ENCODE measurements around the gene FAM174B. TPM values are rescaled to one million over a fixed set of nuclear protein-coding genes. Genes with fewer than 3 reads are reported as not detected.

The FAM174B gene
- total and polyA plus RNA-seq, 10 of the 15 experiments (the other 5 are each of a cell fraction or from before 2014, with no cell fraction given), result 0.71 to 15.9 (median 4.2) TPM

GRCh38 chr15:92603743-92604470 lies 51.7 kb downstream of the FAM174B start (continued):
- TF ChIP-seq BCL3 (IDR thresholded peaks at IDR 0.05; ENCODE audit: borderline replicate concordance, insufficient read depth, low read depth, low read length, poor library complexity, severe bottlenecking), result no peak

- Histone ChIP-seq H3K4me3 (no peak overlapping the region), H3K9me3 (replicated peaks; ENCODE audit: control insufficient read depth, insufficient read depth, low read length) (no peaks in the 10 kb centered on the region), H3K9ac (ENCODE audit: control insufficient read depth, insufficient read depth, low read length) (no peak overlapping the region), H3K4me2 (ENCODE audit: control insufficient read depth, insufficient read depth) (no peak overlapping the region), H2AFZ (ENCODE audit: control insufficient read depth, low read depth, low read length) (no peak overlapping the region), H3K36me3 (ENCODE audit: control insufficient read depth in 2 of 2, insufficient read depth in 2 of 2, low read length in 1 of 2) (no peaks in the 10 kb centered on the region), H3K79me2 (ENCODE audit: control insufficient read depth, insufficient read depth, low read length) (no peaks in the 10 kb centered on the region), H3K4me1 (ENCODE audit: control insufficient read depth, insufficient read depth, low read length) (no peaks in the 10 kb centered on the region), H3K27me3 (replicated peaks in 1 of 2; ENCODE audit: control insufficient read depth in 2 of 2, insufficient read depth in 2 of 2, low read length in 1 of 2) (peaks cover 0 to 2% of the 10 kb centered on the region in 2 experiments; a peak in 1 of 4 replicates), H3K27ac (ENCODE audit: control insufficient read depth, insufficient read depth) (no peak overlapping the region), H4K20me1 (ENCODE audit: control insufficient read depth, insufficient read depth) (no peaks in the 10 kb centered on the region)
- no peak for DNase-seq (ENCODE audit: low read depth, low spot score)
- POLR2A ChIA-PET, result interaction anchor here (0.6 kb wide), 1 partner anchor 91 kb away, joined by 3 read pairs; no protein-coding TSS in a partner anchor
- 73% methylated on average over 5 of the region's 5 CpGs for WGBS (ENCODE audit: insufficient coverage, insufficient replicate concordance, low lambda C conversion rate, missing lambda C conversion rate)
- intact Hi-C loops (cut with micrococcal nuclease; ENCODE audit: unreplicated experiment), result no loop called here
- TF ChIP-seq BMI1 (IDR thresholded peaks at IDR 0.05; ENCODE audit: borderline replicate concordance) (no peak), MTA2 (IDR thresholded peaks at IDR 0.05; ENCODE audit: low read depth) (no peak), ZNF384 (IDR thresholded peaks at IDR 0.05; ENCODE audit: borderline replicate concordance, low read depth, low read length) (no peak), NR2F1 (conservative IDR thresholded peaks at IDR 0.05) (no peak), SREBF2 (IDR thresholded peaks at IDR 0.05; ENCODE audit: low read length) (no peak), TCF3 (IDR thresholded peaks at IDR 0.05; ENCODE audit: borderline replicate concordance, insufficient read depth, low read depth, low read length) (no peak), RCOR1 (conservative IDR thresholded peaks at IDR 0.05; ENCODE audit: low read depth, low read length) (no peak), ZNF622 (IDR thresholded peaks at IDR 0.05) (no peak), FOS (IDR thresholded peaks at IDR 0.05; ENCODE audit: borderline replicate concordance, extremely low read depth, insufficient read length) (no peak), SMC3 (IDR thresholded peaks at IDR 0.05; ENCODE audit: borderline replicate concordance, low read length) (no peak), SUZ12 (IDR thresholded peaks at IDR 0.05; ENCODE audit: unreplicated experiment) (no peak), ZNF24 (IDR thresholded peaks at IDR 0.05) (no peak), SMAD1 (IDR thresholded peaks at IDR 0.05; ENCODE audit: low read depth, partially characterized antibody) (no peak), CBX5 (IDR thresholded peaks at IDR 0.05; ENCODE audit: low read depth) (no peak), SPI1 (IDR thresholded peaks at IDR 0.05; ENCODE audit: borderline replicate concordance, insufficient read depth, low read depth, low read length) (no peak)
- no peak for FAIRE-seq
- no peak for ATAC-seq
- in situ Hi-C loops (cut with MboI), result no loop called here
- CTCF ChIA-PET, result no interaction called here
- RAD21 ChIA-PET (ENCODE audit: unreplicated experiment), result no interaction called here
- BruUV-seq (replicated peaks), result no TSS peak
- SMC1A ChIA-PET (ENCODE audit: uncharacterized antibody, unreplicated experiment), result no interaction called here
Observed at GRCh38 chr15:92603278-92603677, 52.3 kb downstream of the FAM174B start.
